KMS-11 (cell line): ENCODE measurements around the gene RPL35.

Experiments
- H2AFZ ChIP-seq: fragments of 200-600 bp; sonication (generic); 2 replicates; pipeline ENCODE4 v1.6.1; 2016; ENCODE audit warnings: antibody characterized with exemption, mixed run types, low read depth
- H3K27ac ChIP-seq: fragments of 200-600 bp; sonication (generic); 2 replicates; pipeline ENCODE4 v1.6.1; 2016; ENCODE audit warnings: mild to moderate bottlenecking, mixed run types
- H3K27me3 ChIP-seq: fragments of 200-600 bp; sonication (generic); 2 replicates; pipeline ENCODE4 v1.6.1; 2017; ENCODE audit warnings: mild to moderate bottlenecking, low read depth, mixed run types, moderate library complexity; ENCODE audit not compliant: insufficient read depth
- H3K36me3 ChIP-seq: fragments of 200-600 bp; sonication (generic); 2 replicates; pipeline ENCODE4 v1.6.1; 2017; ENCODE audit warnings: mild to moderate bottlenecking, mixed run types; ENCODE audit not compliant: insufficient read depth
- H3K4me1 ChIP-seq: fragments of 200-600 bp; sonication (generic); 2 replicates; pipeline ENCODE4 v1.6.1; 2016; ENCODE audit warnings: mild to moderate bottlenecking, low read depth, mixed run types; ENCODE audit not compliant: poor library complexity, severe bottlenecking
- H3K4me2 ChIP-seq: fragments of 200-600 bp; sonication (generic); 2 replicates; pipeline ENCODE4 v1.7.0; 2016; ENCODE audit warnings: mild to moderate bottlenecking, mixed run types
- H3K4me3 ChIP-seq: fragments of 200-600 bp; sonication (generic); IDR thresholded peaks from 2 replicates; pipeline ENCODE4 v1.6.1; 2017; ENCODE audit warnings: low read depth, low read length, mixed read lengths; ENCODE audit not compliant: insufficient read depth
- H3K79me2 ChIP-seq: fragments of 200-600 bp; sonication (generic); 2 replicates; pipeline ENCODE4 v1.6.1; 2016; ENCODE audit warnings: low read depth, mixed run types; ENCODE audit not compliant: insufficient read depth
- H3K9ac ChIP-seq: fragments of 200-600 bp; sonication (generic); 2 replicates; pipeline ENCODE4 v1.6.1; 2016; ENCODE audit warnings: mild to moderate bottlenecking, mixed run types
- H4K20me1 ChIP-seq: fragments of 200-600 bp; sonication (generic); 2 replicates; pipeline ENCODE4 v1.6.1; 2016; ENCODE audit warnings: mild to moderate bottlenecking, mixed run types; ENCODE audit not compliant: insufficient read depth
- CTCF ChIP-seq: fragments of 200-600 bp; sonication (generic); conservative IDR thresholded peaks from 2 replicates; pipeline ENCODE4 v1.6.1; 2017; ENCODE audit warnings: low read depth, mild to moderate bottlenecking, antibody characterized with exemption, low read length, moderate library complexity, mixed read lengths

RPL35 gene

DNA sequence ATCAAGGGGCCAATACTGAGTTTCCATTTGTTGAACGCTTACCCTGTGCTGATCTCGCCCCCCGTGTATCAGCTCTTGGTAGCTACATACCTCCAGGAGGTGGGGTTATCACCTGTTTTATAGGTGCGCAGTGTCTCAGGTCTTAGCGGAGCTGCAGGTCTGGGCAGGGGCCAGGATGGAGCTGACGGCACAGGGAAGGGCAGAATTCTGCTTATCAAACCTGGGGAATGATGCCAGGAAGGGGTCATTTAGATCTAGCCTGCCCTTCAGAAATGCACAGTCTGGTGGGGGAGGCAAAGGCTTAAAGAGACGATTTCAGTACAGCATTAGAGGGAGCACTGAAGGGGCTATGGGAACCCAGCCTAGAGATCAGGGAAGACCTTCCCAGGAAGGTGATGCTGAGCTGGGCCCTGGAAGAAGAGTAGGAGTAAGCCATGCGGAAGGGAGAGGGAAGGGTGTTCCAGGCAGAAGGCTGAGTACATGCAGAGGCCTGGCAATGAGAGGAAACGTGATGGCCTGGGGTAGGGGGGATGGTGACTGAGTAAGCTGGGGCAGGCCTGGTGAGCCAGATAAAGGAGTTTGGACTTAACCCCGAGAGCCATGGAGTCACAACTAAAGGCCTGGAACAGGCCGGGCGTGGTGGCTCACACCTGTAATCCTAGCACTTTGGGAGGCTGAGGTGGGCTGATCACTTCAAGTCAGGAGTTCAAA, 53.4 kb downstream of the RPL35 start:
- Histone ChIP-seq H3K4me2 (no peak overlapping the region), H3K4me1 (no peaks in the 10 kb centered on the region), H3K27ac (no peak overlapping the region), H2AFZ (no peak overlapping the region), H3K9ac (no peak overlapping the region), H3K79me2 (no peaks in the 10 kb centered on the region), H3K36me3 (no peaks in the 10 kb centered on the region), H3K27me3 (no peaks in the 10 kb centered on the region), H3K4me3 (no peak overlapping the region), H4K20me1 (no peaks in the 10 kb centered on the region)
- no peak for TF ChIP-seq CTCF
